ENCODE measurements around the gene DRAM2. TPM values are rescaled to one million over a fixed set of nuclear protein-coding genes. Genes with fewer than 3 reads are reported as not detected.

The DRAM2 gene
- total RNA-seq, 1 experiment from 2014 or later = 34.4 TPM

DNA sequence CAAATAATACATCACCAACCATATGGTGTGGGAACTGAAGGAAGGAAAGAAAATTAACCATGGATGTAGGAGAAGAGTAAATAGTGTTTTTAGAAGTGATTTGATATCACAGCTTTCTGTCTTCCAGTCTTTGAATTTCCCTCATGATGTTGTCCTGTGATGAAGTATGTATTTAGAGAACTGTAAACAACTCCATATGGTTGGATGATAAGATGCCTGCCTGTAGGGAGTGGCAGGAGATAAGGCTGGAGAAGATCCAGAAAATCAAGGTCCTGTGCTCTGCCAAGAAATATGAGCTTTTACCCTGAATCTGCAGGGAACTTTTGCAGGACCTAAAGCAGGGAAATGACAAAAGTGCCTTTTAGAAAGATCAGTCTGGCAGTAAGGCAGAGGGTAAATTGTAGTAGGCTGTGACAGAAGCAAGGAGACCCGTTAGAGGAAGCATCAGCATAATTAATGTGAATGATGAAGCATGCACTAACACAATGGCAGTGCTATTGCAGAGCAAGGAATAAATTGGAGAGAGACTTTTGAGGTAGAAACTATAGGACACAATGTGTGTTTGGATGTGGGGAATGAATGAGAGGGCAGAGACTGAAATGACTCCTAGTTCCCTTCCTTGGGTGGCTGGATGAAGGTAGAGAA lies 22.1 kb upstream of the DRAM2 start:
- no peaks in the 10 kb centered on the region for H3K79me1 ChIP-seq (ENCODE audit: insufficient read depth, low read depth, low read length, poor library complexity, severe bottlenecking)
- Mint-ChIP-seq H3K4me3 (no peak overlapping the region), H3K36me3 (ENCODE audit: insufficient read depth in 1 of 3, low read depth in 3 of 3) (peaks cover 4 to 18% (median 10%) of the 10 kb centered on the region in 3 experiments; a peak in 4 of 7 replicates), H3K27ac (peak overlapping the region in 2 of 3 experiments; percentile 17 to 18; a peak in 2 of 7 replicates), H3K4me1 (no peaks in the 10 kb centered on the region), H3K27me3 (ENCODE audit: low read depth) (no peaks in the 10 kb centered on the region), H3K9me3 (no peaks in the 10 kb centered on the region)
- H2BK120ac ChIP-seq (ENCODE audit: low read depth, low read length, poor library complexity, severe bottlenecking) = no peak overlapping the region
- no peaks in the 10 kb centered on the region for H4K20me1 ChIP-seq (ENCODE audit: control insufficient read depth, insufficient read depth, insufficient read length)
- WGBS (ENCODE audit: extremely low coverage, insufficient read length, low lambda C conversion rate) = no CpG with 5 or more reads among the region's 1 CpG
- H2BK20ac ChIP-seq (ENCODE audit: low read depth, low read length, poor library complexity, severe bottlenecking) = no peak overlapping the region
- no peak for DNase-seq
- H4K8ac ChIP-seq (replicated peaks; ENCODE audit: insufficient read length, low read depth, low read length) = no peak overlapping the region
- H3K23ac ChIP-seq (ENCODE audit: insufficient read length, low read depth, low read length) = no peak overlapping the region
- no peaks in the 10 kb centered on the region for H3K4me1 ChIP-seq (ENCODE audit: insufficient read depth, low read length)
- H3K4ac ChIP-seq (ENCODE audit: low read depth, low read length) = no peak overlapping the region
- H3K18ac ChIP-seq (ENCODE audit: insufficient read length, low read depth, low read length) = no peak overlapping the region
- H3K23me2 ChIP-seq (ENCODE audit: insufficient read length, low read depth, low read length, poor library complexity, severe bottlenecking) = no peaks in the 10 kb centered on the region
- no peak overlapping the region for H3K14ac ChIP-seq (ENCODE audit: insufficient read depth, low read length)
- H2AK5ac ChIP-seq (ENCODE audit: insufficient read length, low read length) = no peak overlapping the region
- 0 out of 2 replicates have a peak, but pooled peaks cover 1% of the 10 kb centered on the region for H3K79me2 ChIP-seq (ENCODE audit: insufficient read depth, low read length)
- no peak overlapping the region for H2BK12ac ChIP-seq (ENCODE audit: insufficient read length, low read depth, low read length)
- H3K9me3 ChIP-seq (ENCODE audit: control insufficient read depth, low read depth, low read length) = no peaks in the 10 kb centered on the region
- no peak overlapping the region for H2BK15ac ChIP-seq (ENCODE audit: low read depth, low read length)
- no peak overlapping the region for H2AFZ ChIP-seq (ENCODE audit: low read length)
- no peak overlapping the region for H3K56ac ChIP-seq (ENCODE audit: insufficient read length, low read depth, low read length)
- no peak overlapping the region for H3K27ac ChIP-seq (ENCODE audit: insufficient read length, low read depth, low read length)
- H3T11ph ChIP-seq (ENCODE audit: low read length) = no peak overlapping the region
- H3K27me3 ChIP-seq (ENCODE audit: insufficient read depth, low read length) = no peaks in the 10 kb centered on the region
- H4K5ac ChIP-seq (ENCODE audit: insufficient read length, low read depth, low read length) = no peak overlapping the region
- no peak overlapping the region for H2BK5ac ChIP-seq (ENCODE audit: insufficient read length, low read length)
- H3K4me2 ChIP-seq (ENCODE audit: insufficient read depth, insufficient read length, low read length) = no peak overlapping the region
- no peak overlapping the region for H4K91ac ChIP-seq (ENCODE audit: insufficient read length, low read depth, low read length)
- TF ChIP-seq, protein P1, sequence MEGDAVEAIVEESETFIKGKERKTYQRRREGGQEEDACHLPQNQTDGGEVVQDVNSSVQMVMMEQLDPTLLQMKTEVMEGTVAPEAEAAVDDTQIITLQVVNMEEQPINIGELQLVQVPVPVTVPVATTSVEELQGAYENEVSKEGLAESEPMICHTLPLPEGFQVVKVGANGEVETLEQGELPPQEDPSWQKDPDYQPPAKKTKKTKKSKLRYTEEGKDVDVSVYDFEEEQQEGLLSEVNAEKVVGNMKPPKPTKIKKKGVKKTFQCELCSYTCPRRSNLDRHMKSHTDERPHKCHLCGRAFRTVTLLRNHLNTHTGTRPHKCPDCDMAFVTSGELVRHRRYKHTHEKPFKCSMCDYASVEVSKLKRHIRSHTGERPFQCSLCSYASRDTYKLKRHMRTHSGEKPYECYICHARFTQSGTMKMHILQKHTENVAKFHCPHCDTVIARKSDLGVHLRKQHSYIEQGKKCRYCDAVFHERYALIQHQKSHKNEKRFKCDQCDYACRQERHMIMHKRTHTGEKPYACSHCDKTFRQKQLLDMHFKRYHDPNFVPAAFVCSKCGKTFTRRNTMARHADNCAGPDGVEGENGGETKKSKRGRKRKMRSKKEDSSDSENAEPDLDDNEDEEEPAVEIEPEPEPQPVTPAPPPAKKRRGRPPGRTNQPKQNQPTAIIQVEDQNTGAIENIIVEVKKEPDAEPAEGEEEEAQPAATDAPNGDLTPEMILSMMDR (conservative IDR thresholded peaks at IDR 0.05) = no peak
- no peak overlapping the region for H3K9ac ChIP-seq (ENCODE audit: extremely low read depth, insufficient read length, low read length)

Measured in H9 (cell line).